ENCODE measurements around the gene CARS2. TPM values are rescaled to one million over a fixed set of nuclear protein-coding genes. Genes with fewer than 3 reads are reported as not detected.

Gene CARS2
- total RNA-seq: 10 to 100 TPM; 22.5 to 34.8 (median 28.0) TPM

- Histone ChIP-seq H3K27ac (peak within 1 kb of the TSS; percentile 79 to 89 (median 84)), H3K27me3 (no peaks in the 10 kb centered on the region), H3K36me3 (peaks cover 0 to 2% of the 10 kb centered on the region in 2 donors), H3K4me1 (peaks cover 50 to 53% of the 10 kb centered on the region in 2 donors), H3K9me3 (no peaks in the 10 kb centered on the region), H3K4me3 (peak within 1 kb of the TSS; percentile 59 to 77 (median 70))
- peak in 4 of 5 experiments; percentile 25 to 32 (median 28) for TF ChIP-seq CTCF (IDR thresholded peaks at IDR 0.05 in 4 of 5, conservative IDR thresholded peaks at IDR 0.05 in 1 of 5)
- TF ChIP-seq POLR2A (IDR thresholded peaks at IDR 0.05): peak; percentile 86 to 89
- DNase-seq (peak; percentile 91 to 95), ATAC-seq (peak; percentile 86 to 91)
- in situ Hi-C loops (cut with MboI; ENCODE audit: low sequenced_read_pairs in 4 of 4) (loop anchor here in 3 of 4 donors (10.0 to 25.0 kb wide), 3 partner anchors 81 to 209 kb away; partner anchors contain the start of gene ANKRD10 (in 3 of the 3)), intact Hi-C loops (cut with DNase I; ENCODE audit: low total_unique reads) (no loop called here)
Measured at GRCh38 chr13:110705826-110706569, at the start of gene CARS2. CARS2 (minus strand) TSS chr13:110706116; CDS start chr13:110706093, 23 bp downstream.

GRCh38 chr13:110748271-110748670 is 42.4 kb upstream of the CARS2 start:
- intact Hi-C loops (cut with DNase I; ENCODE audit: low total_unique reads): no loop called here

GRCh38 chr13:110746438-110746837 is 40.5 kb upstream of the CARS2 start:
- no peak overlapping the region for H3K4me3 ChIP-seq
- H3K27me3 ChIP-seq: no peaks in the 10 kb centered on the region
- DNase-seq (no peak), ATAC-seq (no peak)
- in situ Hi-C loops (cut with MboI; ENCODE audit: low sequenced_read_pairs in 4 of 4): no loop called here
- H3K9me3 ChIP-seq: no peaks in the 10 kb centered on the region
- H3K4me1 ChIP-seq: no peaks in the 10 kb centered on the region
- no peak overlapping the region for H3K27ac ChIP-seq
- TF ChIP-seq CTCF (IDR thresholded peaks at IDR 0.05 in 4 of 5, conservative IDR thresholded peaks at IDR 0.05 in 1 of 5) (no peak), POLR2A (IDR thresholded peaks at IDR 0.05) (no peak)
- intact Hi-C loops (cut with DNase I; ENCODE audit: low total_unique reads): no loop called here
- H3K36me3 ChIP-seq: no peaks in the 10 kb centered on the region

More at GRCh38 chr13:110748271-110748670, 42.4 kb upstream of the CARS2 start:
- H3K4me1 ChIP-seq: no peaks in the 10 kb centered on the region
- no peaks in the 10 kb centered on the region for H3K36me3 ChIP-seq
- no peak overlapping the region for H3K4me3 ChIP-seq
- H3K27me3 ChIP-seq: no peaks in the 10 kb centered on the region
- DNase-seq: no peak
- no peak for TF ChIP-seq POLR2A (IDR thresholded peaks at IDR 0.05)
- no peak for TF ChIP-seq CTCF (IDR thresholded peaks at IDR 0.05 in 4 of 5, conservative IDR thresholded peaks at IDR 0.05 in 1 of 5)
- no peaks in the 10 kb centered on the region for H3K9me3 ChIP-seq
- in situ Hi-C loops (cut with MboI; ENCODE audit: low sequenced_read_pairs in 4 of 4): no loop called here
- no peak overlapping the region for H3K27ac ChIP-seq
- ATAC-seq: no peak

GRCh38 chr13:110743687-110744086 is 37.8 kb upstream of the CARS2 start:
- H3K36me3 ChIP-seq: no peaks in the 10 kb centered on the region
- no peaks in the 10 kb centered on the region for H3K27me3 ChIP-seq
- no peaks in the 10 kb centered on the region for H3K4me1 ChIP-seq
- no peak for ATAC-seq
- TF ChIP-seq POLR2A (IDR thresholded peaks at IDR 0.05) (no peak), CTCF (IDR thresholded peaks at IDR 0.05 in 4 of 5, conservative IDR thresholded peaks at IDR 0.05 in 1 of 5) (no peak)
- H3K4me3 ChIP-seq: no peak overlapping the region
- intact Hi-C loops (cut with DNase I; ENCODE audit: low total_unique reads) (no loop called here), in situ Hi-C loops (cut with MboI; ENCODE audit: low sequenced_read_pairs in 4 of 4) (no loop called here)
- no peaks in the 10 kb centered on the region for H3K9me3 ChIP-seq
- no peak for DNase-seq
- no peak overlapping the region for H3K27ac ChIP-seq
